ENCODE measurements around the gene MRRF.

GRCh38 chr9:122333169-122333808 is 68.6 kb downstream of the MRRF start:
- TF ChIP-seq EZH2 (IDR thresholded peaks at IDR 0.05; ENCODE audit: low read length) (no peak), CTCF (optimal IDR thresholded peaks at IDR 0.05 in 1 of 3, IDR thresholded peaks at IDR 0.05 in 1 of 3, conservative IDR thresholded peaks at IDR 0.05 in 1 of 3; ENCODE audit: extremely low read depth in 1 of 3, insufficient read depth in 2 of 3, low read length in 3 of 3) (no peak)

Data from keratinocyte (primary cell).